HCT116 (cell line): ENCODE data around the gene BBS10. TPM values are rescaled to one million over a fixed set of nuclear protein-coding genes. Genes with fewer than 3 reads are reported as not detected.

ENCODE experiments used
- ATAC-seq: fragments of 200-7000 bp; cut with Tn5 transposase; 2 replicates; pipeline ENCODE4 v1.9.1; 2020; ENCODE audit warnings: mild to moderate bottlenecking, moderate library complexity
- BruUV-seq: library from RNA; stranded (reverse); fragments of 400-500 nt; replicated peaks from 2 replicates; lab custom pipeline; 2021; lab: Mats Ljungman, UMichigan
- CTCF ChIA-PET: fragments of 300-600 bp; sonication (Branson Sonifier 250); formaldehyde crosslinking; loops from one replicate; lab custom pipeline; 2021; ENCODE audit warnings: antibody characterized with exemption; lab: Charles Lee
- POLR2A ChIA-PET: fragments of 300-600, 350-600 bp; sonication (Branson Sonifier 250); formaldehyde crosslinking; loops from one replicate; lab custom pipeline; 2021; ENCODE audit warnings: antibody characterized with exemption; lab: Charles Lee
- RAD21 ChIA-PET, 2 experiments: fragments of 300-600 bp; sonication (Branson Sonifier 250); formaldehyde crosslinking; loops; one replicate each; lab custom pipeline; 2023; ENCODE audit warnings: low total read pairs in 2 of 2; ENCODE audit not compliant: uncharacterized antibody in 2 of 2, unreplicated experiment in 2 of 2, low non-redundant PET in 1 of 2; lab: Charles Lee
- DNase-seq: peaks from one replicate; pipeline ENCODE4 v3.0.0-alpha.2; 2010; ENCODE audit warnings: low read depth, low spot score
- H2AFZ ChIP-seq: fragments of 200-600 bp; shearing (Covaris generic), sonication (generic); 2 replicates; pipeline ENCODE4 v1.6.1; 2017; ENCODE audit warnings: low read depth, mixed run types, mixed read lengths, antibody characterized with exemption, low read length; ENCODE audit not compliant: poor library complexity, severe bottlenecking
- H3K27ac ChIP-seq: 2 replicates; pipeline ENCODE4 v1.5.1; 2012; ENCODE audit warnings: low read depth, low read length
- H3K27me3 ChIP-seq: fragments of 200-600 bp; sonication (generic); 2 replicates; pipeline ENCODE4 v1.6.1; 2016; ENCODE audit warnings: mixed run types, low read length, mixed read lengths; ENCODE audit not compliant: insufficient read depth
- H3K36me3 ChIP-seq, 2 experiments: fragments of 200-500 bp in 1 of 2; fragments of 200-600 bp in 1 of 2; sonication (Bioruptor generic) in 1 of 2; sonication (generic) in 1 of 2; 2 replicates each; pipeline versions ENCODE4 v1.5.1 to v1.6.1; 2014 to 2016; ENCODE audit warnings: low read length in 2 of 2, inconsistent platforms in 1 of 2, mixed read lengths in 1 of 2, mixed run types in 1 of 2; ENCODE audit not compliant: insufficient read depth in 2 of 2, control insufficient read depth in 1 of 2
- H3K4me1 ChIP-seq, 2 experiments: fragments of 200-600 bp in 1 of 2; sonication (generic) in 1 of 2; 2 replicates each; pipeline versions ENCODE4 v1.5.1 to v1.6.1; 2012 to 2017; ENCODE audit warnings: low read length in 2 of 2, inconsistent platforms in 1 of 2, mild to moderate bottlenecking in 1 of 2, mixed read lengths in 1 of 2, mixed run types in 1 of 2, moderate library complexity in 1 of 2; ENCODE audit not compliant: insufficient read depth in 2 of 2, control insufficient read depth in 1 of 2
- H3K4me2 ChIP-seq: fragments of 200-600 bp; sonication (generic); 2 replicates; pipeline ENCODE4 v1.6.1; 2017; ENCODE audit warnings: mixed run types, low read length, mixed read lengths
- H3K4me3 ChIP-seq, 2 experiments: fragments of 200-600 bp in 1 of 2; sonication (generic) in 1 of 2; replicated peaks in 1 of 2; 2 replicates each; pipeline ENCODE4 v1.5.1; 2011 to 2016; ENCODE audit warnings: low read length in 2 of 2, control low read depth in 1 of 2, low read depth in 1 of 2, mild to moderate bottlenecking in 1 of 2, mixed read lengths in 1 of 2, mixed run types in 1 of 2
- H3K79me2 ChIP-seq: fragments of 200-600 bp; sonication (generic); 2 replicates; pipeline ENCODE4 v1.6.1; 2017; ENCODE audit warnings: mild to moderate bottlenecking, mixed run types, low read length, moderate library complexity, mixed read lengths; ENCODE audit not compliant: insufficient read depth
- H3K9ac ChIP-seq: fragments of 200-600 bp; sonication (generic); 2 replicates; pipeline ENCODE4 v1.6.1; 2016; ENCODE audit warnings: low read length, mixed read lengths
- H3K9me2 ChIP-seq: fragments of 200-600 bp; sonication (generic), shearing (Covaris generic); 2 replicates; pipeline ENCODE4 v1.6.1; 2017; ENCODE audit warnings: mixed run types, mild to moderate bottlenecking, moderate library complexity; ENCODE audit not compliant: insufficient read depth
- H3K9me3 ChIP-seq, 2 experiments: fragments of 200-500 bp in 1 of 2; fragments of 200-600 bp in 1 of 2; sonication (Bioruptor generic) in 1 of 2; sonication (generic) in 1 of 2; 2 replicates each; pipeline ENCODE4 v1.6.1; 2014 to 2017; ENCODE audit warnings: low read length in 2 of 2, mixed read lengths in 2 of 2, inconsistent platforms in 1 of 2, low read depth in 1 of 2, mild to moderate bottlenecking in 1 of 2, mixed run types in 1 of 2, moderate library complexity in 1 of 2; ENCODE audit not compliant: control insufficient read depth in 1 of 2, insufficient read depth in 1 of 2
- H4K20me1 ChIP-seq: fragments of 200-600 bp; sonication (generic), shearing (Covaris generic); 2 replicates; pipeline ENCODE4 v1.6.1; 2017; ENCODE audit warnings: mixed run types, mild to moderate bottlenecking, moderate library complexity; ENCODE audit not compliant: insufficient read depth
- CBX3 ChIP-seq: IDR thresholded peaks from 2 replicates; pipeline ENCODE4 v1.6.1; 2012; ENCODE audit warnings: low read depth
- CEBPB ChIP-seq: IDR thresholded peaks from 2 replicates; pipeline ENCODE4 v1.6.1; 2012; ENCODE audit warnings: low read depth
- EGR1 ChIP-seq: IDR thresholded peaks from 2 replicates; pipeline ENCODE4 v1.6.1; 2012; ENCODE audit warnings: low read depth
- ELF1 ChIP-seq: IDR thresholded peaks from 2 replicates; pipeline ENCODE4 v1.6.1; 2012; ENCODE audit warnings: low read depth, borderline replicate concordance
- EZH2 ChIP-seq: fragments of 200-600 bp; sonication (generic); IDR thresholded peaks from 2 replicates; pipeline ENCODE4 v1.6.1; 2017; ENCODE audit warnings: antibody characterized with exemption, mixed run types
- FOSL1 ChIP-seq: IDR thresholded peaks from 2 replicates; pipeline ENCODE4 v1.6.1; 2012; ENCODE audit warnings: low read depth
- JUND ChIP-seq: IDR thresholded peaks from 2 replicates; pipeline ENCODE4 v1.6.1; 2012
- POLR2AphosphoS5 ChIP-seq: IDR thresholded peaks from 2 replicates; pipeline ENCODE4 v1.6.1; 2011; ENCODE audit warnings: mild to moderate bottlenecking, low read depth, low read length, moderate library complexity
- RAD21 ChIP-seq: IDR thresholded peaks from 2 replicates; pipeline ENCODE4 v1.6.1; 2012; ENCODE audit warnings: low read depth, mild to moderate bottlenecking
- SIN3A ChIP-seq: IDR thresholded peaks from 2 replicates; pipeline ENCODE4 v1.6.1; 2012; ENCODE audit warnings: low read depth
- SP1 ChIP-seq: IDR thresholded peaks from 2 replicates; pipeline ENCODE4 v1.6.1; 2012; ENCODE audit warnings: low read depth
- TCF7L2 ChIP-seq: IDR thresholded peaks from 2 replicates; pipeline ENCODE4 v1.7.0; 2011; ENCODE audit warnings: borderline replicate concordance, inconsistent platforms; ENCODE audit not compliant: insufficient read depth, insufficient read length; ENCODE audit errors: extremely low read depth
- YY1 ChIP-seq: IDR thresholded peaks from 2 replicates; pipeline ENCODE4 v1.6.1; 2011; ENCODE audit warnings: low read length, low read depth, moderate library complexity, mild to moderate bottlenecking; ENCODE audit not compliant: insufficient replicate concordance; ENCODE audit errors: extremely low read depth
- ZNF274 ChIP-seq: fragments of 200-500 bp; sonication (Bioruptor generic); IDR thresholded peaks from 2 replicates; pipeline ENCODE4 v1.6.1; 2014; ENCODE audit warnings: mild to moderate bottlenecking, low read depth, low read length, inconsistent platforms
- intact Hi-C: fragments of 100-400 bp; cut with micrococcal nuclease; formaldehyde crosslinking; loops from 2 replicates; pipeline ENCODE4 v1.10.0; 2022
- total RNA-seq: library from RNA; stranded (reverse); gene quantifications from one replicate; pipeline ENCODE4 v1.2.1, GENCODE V29; 2021; ENCODE audit not compliant: unreplicated experiment
- TF ChIP-seq, protein P1 (sequence below): IDR thresholded peaks from 2 replicates; pipeline ENCODE4 v1.6.1; 2011; ENCODE audit warnings: mild to moderate bottlenecking, low read length, moderate library complexity; ENCODE audit not compliant: insufficient replicate concordance; ENCODE audit errors: extremely low read depth
- TF ChIP-seq, protein P2 (sequence below): IDR thresholded peaks from 2 replicates; pipeline ENCODE4 v1.6.1; 2012
- TF ChIP-seq, protein P3 (sequence below): IDR thresholded peaks from 2 replicates; pipeline ENCODE4 v1.6.1; 2012; ENCODE audit warnings: low read depth

BBS10 gene
- total RNA-seq, 1 experiment from 2014 or later: 27.1 TPM

DNA sequence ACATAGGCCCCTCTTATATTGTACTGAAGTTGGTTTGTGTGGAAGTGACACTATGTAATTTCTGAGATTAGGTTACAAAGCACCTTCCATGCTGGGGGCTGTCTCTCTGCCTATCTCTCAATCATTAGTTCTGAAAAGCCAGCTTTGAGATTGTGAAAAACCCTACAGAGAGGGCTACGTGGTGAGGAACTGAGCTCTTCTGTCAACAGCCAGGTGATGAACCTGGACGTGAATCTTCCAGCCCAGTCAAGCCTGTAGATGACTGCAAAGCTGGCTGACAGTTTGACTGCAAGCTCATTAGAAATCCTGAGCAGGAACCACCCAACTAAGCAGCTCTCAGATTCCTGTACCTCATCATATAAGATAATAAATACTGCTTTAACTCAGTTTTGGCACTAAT lies 36.3 kb upstream of the BBS10 start:
- RAD21 ChIA-PET: no interaction called here
- POLR2A ChIA-PET: no interaction called here

More for the DNA sequence above, 36.3 kb upstream of the BBS10 start:
- Histone ChIP-seq H3K27me3 (no peaks in the 10 kb centered on the region), H3K79me2 (no peaks in the 10 kb centered on the region), H3K9me2 (no peaks in the 10 kb centered on the region), H3K4me2 (no peak overlapping the region), H3K4me3 (no peak overlapping the region), H4K20me1 (no peaks in the 10 kb centered on the region), H3K9ac (no peak overlapping the region), H3K9me3 (no peaks in the 10 kb centered on the region), H2AFZ (no peak overlapping the region), H3K27ac (no peak overlapping the region), H3K36me3 (peaks cover 0 to 34% of the 10 kb centered on the region in 2 experiments; a peak in 2 of 4 replicates), H3K4me1 (no peaks in the 10 kb centered on the region)
- TF ChIP-seq, protein P1, sequence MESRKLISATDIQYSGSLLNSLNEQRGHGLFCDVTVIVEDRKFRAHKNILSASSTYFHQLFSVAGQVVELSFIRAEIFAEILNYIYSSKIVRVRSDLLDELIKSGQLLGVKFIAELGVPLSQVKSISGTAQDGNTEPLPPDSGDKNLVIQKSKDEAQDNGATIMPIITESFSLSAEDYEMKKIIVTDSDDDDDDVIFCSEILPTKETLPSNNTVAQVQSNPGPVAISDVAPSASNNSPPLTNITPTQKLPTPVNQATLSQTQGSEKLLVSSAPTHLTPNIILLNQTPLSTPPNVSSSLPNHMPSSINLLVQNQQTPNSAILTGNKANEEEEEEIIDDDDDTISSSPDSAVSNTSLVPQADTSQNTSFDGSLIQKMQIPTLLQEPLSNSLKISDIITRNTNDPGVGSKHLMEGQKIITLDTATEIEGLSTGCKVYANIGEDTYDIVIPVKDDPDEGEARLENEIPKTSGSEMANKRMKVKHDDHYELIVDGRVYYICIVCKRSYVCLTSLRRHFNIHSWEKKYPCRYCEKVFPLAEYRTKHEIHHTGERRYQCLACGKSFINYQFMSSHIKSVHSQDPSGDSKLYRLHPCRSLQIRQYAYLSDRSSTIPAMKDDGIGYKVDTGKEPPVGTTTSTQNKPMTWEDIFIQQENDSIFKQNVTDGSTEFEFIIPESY: no peak
- TF ChIP-seq ZNF274 (no peak), JUND (no peak), FOSL1 (no peak), SIN3A (no peak), RAD21 (no peak), TCF7L2 (no peak), EGR1 (no peak), CBX3 (no peak), POLR2AphosphoS5 (no peak), YY1 (no peak), EZH2 (no peak), CEBPB (no peak), SP1 (no peak), ELF1 (no peak)
- TF ChIP-seq, protein P2, sequence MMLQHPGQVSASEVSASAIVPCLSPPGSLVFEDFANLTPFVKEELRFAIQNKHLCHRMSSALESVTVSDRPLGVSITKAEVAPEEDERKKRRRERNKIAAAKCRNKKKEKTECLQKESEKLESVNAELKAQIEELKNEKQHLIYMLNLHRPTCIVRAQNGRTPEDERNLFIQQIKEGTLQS: no peak
- TF ChIP-seq, protein P3, sequence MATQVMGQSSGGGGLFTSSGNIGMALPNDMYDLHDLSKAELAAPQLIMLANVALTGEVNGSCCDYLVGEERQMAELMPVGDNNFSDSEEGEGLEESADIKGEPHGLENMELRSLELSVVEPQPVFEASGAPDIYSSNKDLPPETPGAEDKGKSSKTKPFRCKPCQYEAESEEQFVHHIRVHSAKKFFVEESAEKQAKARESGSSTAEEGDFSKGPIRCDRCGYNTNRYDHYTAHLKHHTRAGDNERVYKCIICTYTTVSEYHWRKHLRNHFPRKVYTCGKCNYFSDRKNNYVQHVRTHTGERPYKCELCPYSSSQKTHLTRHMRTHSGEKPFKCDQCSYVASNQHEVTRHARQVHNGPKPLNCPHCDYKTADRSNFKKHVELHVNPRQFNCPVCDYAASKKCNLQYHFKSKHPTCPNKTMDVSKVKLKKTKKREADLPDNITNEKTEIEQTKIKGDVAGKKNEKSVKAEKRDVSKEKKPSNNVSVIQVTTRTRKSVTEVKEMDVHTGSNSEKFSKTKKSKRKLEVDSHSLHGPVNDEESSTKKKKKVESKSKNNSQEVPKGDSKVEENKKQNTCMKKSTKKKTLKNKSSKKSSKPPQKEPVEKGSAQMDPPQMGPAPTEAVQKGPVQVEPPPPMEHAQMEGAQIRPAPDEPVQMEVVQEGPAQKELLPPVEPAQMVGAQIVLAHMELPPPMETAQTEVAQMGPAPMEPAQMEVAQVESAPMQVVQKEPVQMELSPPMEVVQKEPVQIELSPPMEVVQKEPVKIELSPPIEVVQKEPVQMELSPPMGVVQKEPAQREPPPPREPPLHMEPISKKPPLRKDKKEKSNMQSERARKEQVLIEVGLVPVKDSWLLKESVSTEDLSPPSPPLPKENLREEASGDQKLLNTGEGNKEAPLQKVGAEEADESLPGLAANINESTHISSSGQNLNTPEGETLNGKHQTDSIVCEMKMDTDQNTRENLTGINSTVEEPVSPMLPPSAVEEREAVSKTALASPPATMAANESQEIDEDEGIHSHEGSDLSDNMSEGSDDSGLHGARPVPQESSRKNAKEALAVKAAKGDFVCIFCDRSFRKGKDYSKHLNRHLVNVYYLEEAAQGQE: no peak
- BruUV-seq: no TSS peak
- CTCF ChIA-PET: no interaction called here
- ATAC-seq (no peak), DNase-seq (no peak)
- intact Hi-C loops: no loop called here
